ENCODE data around the gene NSMF.
"Not testable (repeated sequence)": the region's sequence is repeated elsewhere in the genome, so short reads cannot be mapped to it uniquely, and the experiment has no call there.

NSMF gene

GRCh38 chr9:137459601-137460362 lies 648 bp upstream of the NSMF start:
- no peak for DNase-seq (ENCODE audit: low read depth in 4 of 4, low spot score in 1 of 4)

GRCh38 chr9:137458194-137459151 lies 661 bp downstream of the NSMF start:
- DNase-seq (ENCODE audit: low read depth in 4 of 4, low spot score in 1 of 4) = no peak

DNA sequence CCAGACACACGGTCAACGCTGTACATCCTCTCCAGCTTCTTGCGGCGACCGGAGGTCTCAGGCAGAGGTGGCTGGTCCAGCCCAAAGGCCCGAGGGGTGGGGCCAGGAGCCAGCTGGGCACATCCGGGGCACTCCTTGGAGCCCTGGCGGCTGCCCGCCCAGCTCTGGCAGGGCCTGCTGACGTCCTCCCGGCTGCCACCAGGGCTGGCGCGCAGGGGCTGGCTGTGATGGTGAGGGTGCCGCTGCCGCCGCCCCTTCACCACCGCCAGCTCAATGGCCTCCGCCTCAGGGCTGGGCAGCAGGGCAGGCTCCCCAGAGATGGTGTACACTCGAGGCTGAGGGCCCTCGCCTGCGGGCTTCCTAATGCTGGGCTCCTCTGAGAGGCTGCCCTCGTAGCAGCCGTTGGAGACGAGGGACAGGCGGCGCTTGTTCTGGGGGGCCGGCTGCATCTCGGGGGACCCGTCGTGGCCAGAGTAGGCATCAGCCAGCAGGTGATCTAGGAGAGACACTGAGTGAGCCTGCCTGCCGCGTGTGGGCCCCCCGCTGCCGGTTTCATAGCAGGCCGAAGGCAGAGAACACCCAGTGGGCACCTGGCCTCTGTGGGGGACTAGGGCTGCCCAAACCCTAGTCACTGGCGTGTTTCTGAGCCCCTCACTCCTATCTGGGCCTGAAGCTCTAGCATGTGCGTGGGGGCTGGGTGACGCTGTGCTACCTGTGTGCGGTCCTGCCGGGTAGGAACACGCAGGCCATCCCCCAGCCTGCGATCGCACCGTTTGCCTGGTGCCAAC lies 1.5 kb downstream of the NSMF start:
- DNase-seq (ENCODE audit: low read depth in 4 of 4, low spot score in 1 of 4) = no peak

DNA sequence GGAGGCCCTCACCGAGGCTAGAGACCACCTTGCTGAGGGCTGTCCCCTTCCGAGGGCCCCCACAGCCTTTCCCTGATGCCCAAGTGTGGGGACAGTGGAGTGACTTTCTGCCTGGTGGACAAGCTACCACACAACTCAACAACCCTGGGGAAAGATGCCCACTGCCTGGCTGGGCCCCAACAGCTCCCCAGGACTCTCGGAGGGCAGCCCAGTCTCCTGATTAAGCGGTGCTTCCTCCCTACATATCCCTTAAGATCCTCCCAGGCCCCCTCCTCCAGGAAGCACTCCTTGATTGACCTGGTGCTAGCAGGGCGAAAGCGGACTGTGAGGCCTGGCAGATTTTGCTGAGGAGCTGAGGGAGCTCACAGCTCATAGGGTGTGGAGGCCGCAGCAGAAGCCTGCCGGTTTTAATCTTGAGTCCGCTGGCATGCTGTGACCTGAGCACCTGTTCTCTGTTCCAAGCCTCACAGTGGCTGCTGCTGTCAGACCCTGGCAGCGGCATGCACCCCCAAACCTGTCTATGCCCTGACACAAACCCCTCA lies 2.2 kb downstream of the NSMF start:
- no peak for DNase-seq (ENCODE audit: low read depth in 4 of 4, low spot score in 1 of 4)

DNA sequence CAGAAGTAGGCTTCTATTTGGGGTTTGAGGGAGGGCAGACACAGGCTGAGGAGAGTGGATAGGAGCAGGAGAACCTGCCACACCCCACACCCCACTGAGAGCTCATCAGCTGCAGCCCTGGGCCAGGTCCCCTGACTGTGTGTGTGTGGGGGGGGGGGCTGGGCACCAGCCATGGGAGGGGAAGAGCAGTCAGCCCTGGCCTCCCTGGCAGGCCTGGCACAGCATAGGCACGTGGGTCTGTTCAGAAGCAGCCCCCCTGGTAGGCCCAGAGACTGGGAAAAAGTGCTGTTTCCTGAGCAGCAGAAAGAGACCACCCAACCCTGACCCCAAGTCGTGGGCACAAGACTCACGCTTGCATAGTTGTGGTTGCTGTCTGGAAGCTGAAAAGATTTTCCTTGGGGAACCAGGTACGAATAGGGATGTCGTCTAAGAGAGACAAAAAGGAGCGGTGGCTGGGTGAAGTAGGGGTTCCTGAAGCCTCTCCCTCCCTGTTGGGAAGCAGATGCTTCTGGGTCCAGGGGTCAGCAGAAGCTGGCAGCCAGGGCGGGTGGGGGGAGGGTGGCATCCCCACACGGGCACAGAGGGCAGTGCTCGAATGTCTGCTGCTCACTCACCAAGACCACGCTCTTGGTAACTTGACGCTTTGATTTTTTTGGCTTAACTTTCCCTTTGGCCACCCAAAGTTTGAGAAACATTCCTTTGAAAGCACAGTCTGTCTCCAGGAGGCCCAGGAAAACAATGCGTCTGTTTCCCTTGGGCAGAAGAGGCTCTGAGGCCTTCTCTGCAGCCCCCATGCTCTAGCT lies 2.9 kb downstream of the NSMF start:
- no peak for DNase-seq (ENCODE audit: low read depth in 4 of 4, low spot score in 1 of 4)

- no peak for DNase-seq (ENCODE audit: low read depth in 4 of 4, low spot score in 1 of 4)
These were observed 3.7 kb downstream of the NSMF start for GRCh38 chr9:137455359-137455991.

GRCh38 chr9:137454597-137455358 lies 4.4 kb downstream of the NSMF start:
- DNase-seq (ENCODE audit: low read depth in 4 of 4, low spot score in 1 of 4) = no peak

DNA sequence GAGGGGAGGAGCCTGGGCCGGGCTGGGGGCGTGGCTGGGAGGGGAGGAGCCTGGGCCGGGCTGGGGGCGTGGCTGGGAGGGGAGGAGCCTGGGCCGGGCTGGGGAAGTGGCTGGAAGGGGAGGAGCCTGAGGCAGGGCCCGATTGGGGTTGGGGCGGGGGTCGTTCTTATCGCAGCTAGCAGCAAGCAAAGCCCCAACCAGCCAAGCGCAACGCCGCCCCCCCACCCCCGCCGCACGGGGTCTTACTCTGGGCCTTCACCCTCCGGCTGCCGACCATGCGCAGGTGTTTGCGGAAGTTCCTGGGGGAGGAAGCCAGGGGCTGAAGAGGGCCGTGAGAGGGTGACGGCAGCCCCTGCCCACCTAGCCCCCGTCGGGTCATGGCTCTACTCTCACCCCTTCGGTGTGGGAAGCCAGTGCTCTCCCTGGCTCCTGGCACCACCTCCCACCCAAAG lies 5.0 kb downstream of the NSMF start:
- peak in 1 of 4 experiments; percentile 32 for DNase-seq (ENCODE audit: low read depth in 4 of 4, low spot score in 1 of 4)

GRCh38 chr9:137453643-137454081 lies 5.5 kb downstream of the NSMF start:
- DNase-seq (ENCODE audit: low read depth in 4 of 4, low spot score in 1 of 4) = peak in 3 of 4 experiments; percentile 35 to 50 (median 39)

DNA sequence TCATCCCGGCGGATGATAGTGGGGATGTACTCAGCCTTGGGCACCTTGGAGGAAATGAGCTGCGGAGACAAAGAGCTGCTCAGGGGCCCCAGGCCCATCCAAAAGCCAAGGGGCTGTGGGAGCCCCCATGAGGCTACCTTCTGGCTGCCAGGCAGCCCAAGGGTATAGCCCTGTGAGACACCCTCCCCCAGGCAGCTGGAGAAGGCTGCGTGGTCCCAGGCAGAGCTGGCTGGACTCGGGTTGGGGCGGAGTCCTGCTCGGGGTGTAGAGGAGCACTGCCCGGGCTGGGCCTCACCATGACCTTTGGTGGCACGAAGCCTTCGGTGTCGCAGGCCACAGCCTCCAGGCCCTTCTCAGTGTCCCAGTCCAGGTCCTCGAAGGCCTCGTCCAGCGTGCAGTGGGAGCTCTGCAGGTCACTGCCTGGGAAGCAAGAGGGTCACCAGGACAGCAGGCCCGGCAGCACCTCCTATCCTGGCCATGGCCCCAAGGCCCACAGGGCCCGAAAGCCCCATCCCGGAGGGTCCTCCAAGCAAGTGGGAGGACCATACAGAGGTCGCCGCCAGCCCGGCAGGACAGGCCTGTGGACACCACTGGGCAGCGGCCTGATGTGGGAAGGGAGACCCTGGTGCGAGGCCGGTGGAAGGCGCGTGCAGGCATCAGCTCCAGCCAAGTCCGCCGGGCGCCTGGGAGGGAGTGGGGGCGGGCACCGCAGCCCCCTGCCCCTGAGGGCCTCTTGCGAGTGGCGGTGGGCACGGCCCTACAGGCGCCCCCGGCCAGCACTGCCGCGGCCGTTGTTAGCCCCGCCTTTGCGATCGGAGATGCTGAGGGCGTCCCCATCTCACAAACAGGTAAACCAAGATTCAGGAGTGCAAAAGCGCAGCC lies 6.1 kb downstream of the NSMF start:
- DNase-seq (ENCODE audit: low read depth in 4 of 4, low spot score in 1 of 4) = no peak

- DNase-seq (ENCODE audit: low read depth in 4 of 4, low spot score in 1 of 4) = no peak
These were observed 7.0 kb downstream of the NSMF start for GRCh38 chr9:137452006-137452760.

- DNase-seq (ENCODE audit: low read depth in 4 of 4, low spot score in 1 of 4) = not testable (repeated sequence)
These were observed 7.7 kb downstream of the NSMF start for GRCh38 chr9:137451264-137452005.

- not testable (repeated sequence) for DNase-seq (ENCODE audit: low read depth in 4 of 4, low spot score in 1 of 4)
These were observed 8.5 kb downstream of the NSMF start for GRCh38 chr9:137450539-137451222.

- no peak for DNase-seq (ENCODE audit: low read depth in 4 of 4, low spot score in 1 of 4)
These were observed 9.1 kb downstream of the NSMF start for GRCh38 chr9:137449931-137450538.

GRCh38 chr9:137449081-137449844 lies 9.9 kb downstream of the NSMF start:
- no peak for DNase-seq (ENCODE audit: low read depth in 4 of 4, low spot score in 1 of 4)

All from stimulated activated CD4-positive, alpha-beta T cell treated with anti-CD3 and anti-CD28 coated beads, Interleukin-1b, Interleukin-23, amount 100 ng/mL, for 24 hours (primary cell).